NOMO-1 treated with DMSO at 0.1 percent for 48 hours (cell line): Measurements from ENCODE around the gene ZNRF3.

Experiments
- DNase-seq: peaks from one replicate; lab custom pipeline; 2025; ENCODE audit not compliant: unreplicated experiment; lab: John Stamatoyannopoulos, UW

The ZNRF3 gene

GRCh38 chr22:28980326-28980725 lies 97.0 kb downstream of the ZNRF3 start:
- DNase-seq: no peak

- no peak for DNase-seq
Observed at GRCh38 chr22:28981818-28982499, 98.6 kb downstream of the ZNRF3 start.

- no peak for DNase-seq
Observed at GRCh38 chr22:28983190-28983589, 99.8 kb downstream of the ZNRF3 start.

GRCh38 chr22:28983788-28984441 lies 100.5 kb downstream of the ZNRF3 start:
- no peak for DNase-seq

- DNase-seq: no peak
Observed at GRCh38 chr22:28984482-28985158, 101.2 kb downstream of the ZNRF3 start.

GRCh38 chr22:28985581-28986290 lies 102.4 kb downstream of the ZNRF3 start:
- no peak for DNase-seq

GRCh38 chr22:28986366-28986765 lies 103.0 kb downstream of the ZNRF3 start:
- DNase-seq: no peak

- DNase-seq: no peak
Observed at GRCh38 chr22:28988457-28988856, 105.1 kb downstream of the ZNRF3 start.

- no peak for DNase-seq
Observed at GRCh38 chr22:28989035-28989464, 105.7 kb downstream of the ZNRF3 start.

- DNase-seq: no peak
Observed at GRCh38 chr22:28989484-28989883, 106.1 kb downstream of the ZNRF3 start.

- DNase-seq: no peak
Observed at GRCh38 chr22:28989912-28990311, 106.5 kb downstream of the ZNRF3 start.

GRCh38 chr22:28992565-28993356 lies 109.4 kb downstream of the ZNRF3 start:
- DNase-seq: no peak

- DNase-seq: no peak
Observed at GRCh38 chr22:28994522-28994921, 111.2 kb downstream of the ZNRF3 start.

GRCh38 chr22:28995551-28995950 lies 112.2 kb downstream of the ZNRF3 start:
- DNase-seq: no peak

GRCh38 chr22:28997342-28997741 lies 114.0 kb downstream of the ZNRF3 start:
- no peak for DNase-seq

- no peak for DNase-seq
Observed at GRCh38 chr22:28998681-28999080, 115.3 kb downstream of the ZNRF3 start.

GRCh38 chr22:28999510-28999909 lies 116.1 kb downstream of the ZNRF3 start:
- DNase-seq: no peak

- no peak for DNase-seq
Observed at GRCh38 chr22:28999919-29000556, 116.7 kb downstream of the ZNRF3 start.

GRCh38 chr22:29000641-29001040 lies 117.3 kb downstream of the ZNRF3 start:
- no peak for DNase-seq

- DNase-seq: no peak
Observed at GRCh38 chr22:29002603-29003002, 119.2 kb downstream of the ZNRF3 start.
